MM.1S (cell line): ENCODE results near the gene EPB41.

Experiments used
- CTCF ChIP-seq: fragments of 300-600 bp; sonication (generic); IDR thresholded peaks from 2 replicates; pipeline ENCODE4 v1.5.1; 2016; ENCODE audit warnings: antibody characterized with exemption, low read length, mixed read lengths
- EZH2phosphoT487 ChIP-seq: fragments of 300-600 bp; sonication (generic); IDR thresholded peaks from 2 replicates; pipeline ENCODE4 v1.6.1; 2018; ENCODE audit warnings: antibody characterized with exemption, low read length

GRCh38 chr1:28910379-28911115 is 3.8 kb upstream of the EPB41 start:
- TF ChIP-seq CTCF (no peak), EZH2phosphoT487 (no peak)
